Adipocyte (in vitro differentiated cells): ENCODE results near the gene PGS1.

Source experiments
- DNase-seq: peaks from one replicate; pipeline ENCODE4 v3.0.0-alpha.2; 2015; ENCODE audit warnings: low read depth
- H3K27me3 ChIP-seq: replicated peaks from 2 replicates; pipeline ENCODE4 v1.7.0; 2013; ENCODE audit warnings: mild to moderate bottlenecking, low read length, moderate library complexity; ENCODE audit not compliant: control insufficient read depth, insufficient read depth
- H3K36me3 ChIP-seq: 2 replicates; pipeline ENCODE4 v1.7.0; 2013; ENCODE audit warnings: low read length, mild to moderate bottlenecking, moderate library complexity; ENCODE audit not compliant: control insufficient read depth, insufficient read depth, severe bottlenecking
- H3K4me1 ChIP-seq: 2 replicates; pipeline ENCODE4 v1.7.0; 2013; ENCODE audit warnings: mild to moderate bottlenecking, low read length, moderate library complexity; ENCODE audit not compliant: control insufficient read depth, insufficient read depth
- H3K4me3 ChIP-seq: 2 replicates; pipeline ENCODE4 v1.7.0; 2013; ENCODE audit warnings: mild to moderate bottlenecking, low read length, moderate library complexity
- H3K9ac ChIP-seq: 2 replicates; pipeline ENCODE4 v1.7.0; 2013; ENCODE audit warnings: mild to moderate bottlenecking, low read length, moderate library complexity
- H3K9me3 ChIP-seq: 2 replicates; pipeline ENCODE4 v1.7.0; 2013; ENCODE audit warnings: mild to moderate bottlenecking, low read length, moderate library complexity; ENCODE audit not compliant: control insufficient read depth

PGS1 gene

GRCh38 chr17:78466786-78467715 lies 88.6 kb downstream of the PGS1 start:
- Histone ChIP-seq H3K9me3 (peaks cover 5% of the 10 kb centered on the region), H3K36me3 (no peaks in the 10 kb centered on the region)
- DNase-seq, result no peak

GRCh38 chr17:78468366-78468765 lies 89.9 kb downstream of the PGS1 start:
- Histone ChIP-seq H3K27me3 (peaks cover 8% of the 10 kb centered on the region), H3K9ac (no peak overlapping the region)

More at GRCh38 chr17:78466786-78467715, 88.6 kb downstream of the PGS1 start:
- Histone ChIP-seq H3K4me3 (no peak overlapping the region), H3K9ac (no peak overlapping the region), H3K4me1 (no peaks in the 10 kb centered on the region), H3K27me3 (peaks cover 8% of the 10 kb centered on the region)

GRCh38 chr17:78469443-78469842 lies 91.0 kb downstream of the PGS1 start:
- DNase-seq, result no peak
- Histone ChIP-seq H3K27me3 (peaks cover 18% of the 10 kb centered on the region), H3K9me3 (peaks cover 5% of the 10 kb centered on the region), H3K4me1 (no peaks in the 10 kb centered on the region), H3K36me3 (no peaks in the 10 kb centered on the region), H3K9ac (no peak overlapping the region), H3K4me3 (no peak overlapping the region)

More at GRCh38 chr17:78468366-78468765, 89.9 kb downstream of the PGS1 start:
- H3K4me3 ChIP-seq, result no peak overlapping the region
- peaks cover 5% of the 10 kb centered on the region for H3K9me3 ChIP-seq
- no peaks in the 10 kb centered on the region for H3K4me1 ChIP-seq
- no peak for DNase-seq
- H3K36me3 ChIP-seq, result no peaks in the 10 kb centered on the region

GRCh38 chr17:78471635-78472034 lies 93.2 kb downstream of the PGS1 start:
- Histone ChIP-seq H3K36me3 (no peaks in the 10 kb centered on the region), H3K9me3 (peaks cover 5% of the 10 kb centered on the region), H3K9ac (no peak overlapping the region), H3K4me3 (no peak overlapping the region), H3K27me3 (peaks cover 35% of the 10 kb centered on the region), H3K4me1 (no peaks in the 10 kb centered on the region)
- no peak for DNase-seq

GRCh38 chr17:78472035-78472905 lies 93.8 kb downstream of the PGS1 start:
- DNase-seq, result no peak
- Histone ChIP-seq H3K4me1 (no peaks in the 10 kb centered on the region), H3K9me3 (peaks cover 5% of the 10 kb centered on the region), H3K9ac (no peak overlapping the region), H3K36me3 (no peaks in the 10 kb centered on the region), H3K27me3 (peaks cover 35% of the 10 kb centered on the region), H3K4me3 (no peak overlapping the region)

- H3K9ac ChIP-seq, result no peak overlapping the region
- H3K9me3 ChIP-seq, result peaks cover 5% of the 10 kb centered on the region
- peak; percentile 3 for DNase-seq
- no peaks in the 10 kb centered on the region for H3K4me1 ChIP-seq
- no peak overlapping the region for H3K4me3 ChIP-seq
- peaks cover 31% of the 10 kb centered on the region for H3K27me3 ChIP-seq
- H3K36me3 ChIP-seq, result no peaks in the 10 kb centered on the region
Observed at GRCh38 chr17:78473951-78474613, 95.6 kb downstream of the PGS1 start.
